Esophagus squamous epithelium (tissue), 5 donors: ENCODE data around the gene EPS15. TPM values are rescaled to one million over a fixed set of nuclear protein-coding genes. Genes with fewer than 3 reads are reported as not detected.
"Not testable (repeated sequence)": the region's sequence is repeated elsewhere in the genome, so short reads cannot be mapped to it uniquely, and the experiment has no call there.

ENCODE experiments used
- DNase-seq: peaks from one replicate; lab custom pipeline; 2025; lab: John Stamatoyannopoulos, UW
- H3K27ac ChIP-seq, 4 donors: fragments of 200-600 bp; sonication (generic); one replicate each; pipeline ENCODE4 v1.5.1; 2016 to 2019; ENCODE audit warnings: mild to moderate bottlenecking in 1 of 4
- H3K27me3 ChIP-seq, 4 donors: fragments of 200-600 bp; sonication (generic); 1 replicate in 3 of 4; 2 replicates in 1 of 4; pipeline versions ENCODE4 v1.5.1 to v1.6.0; 2017 to 2021; ENCODE audit warnings: antibody characterized with exemption in 1 of 4
- H3K36me3 ChIP-seq, 3 donors: fragments of 200-600 bp; sonication (generic); one replicate each; pipeline ENCODE4 v1.5.1; 2016 to 2019
- H3K4me1 ChIP-seq, 3 donors: fragments of 200-600 bp; sonication (generic); one replicate each; pipeline ENCODE4 v1.5.1; 2017 to 2019
- H3K4me3 ChIP-seq, 4 donors: fragments of 200-600 bp; sonication (generic); 1 replicate in 3 of 4; 2 replicates in 1 of 4; pipeline ENCODE4 v1.5.1; 2016 to 2019; ENCODE audit warnings: mild to moderate bottlenecking in 2 of 4, moderate library complexity in 1 of 4
- H3K9me3 ChIP-seq, 3 donors: fragments of 200-600 bp; sonication (generic); one replicate each; pipeline ENCODE4 v1.5.1; 2016 to 2019
- CTCF ChIP-seq, 6 experiments: fragments of 450-650 bp in 4 of 6; fragments of 200-600 bp in 2 of 6; sonication (generic) in 2 of 6; IDR thresholded peaks; one replicate each; pipeline ENCODE4 v1.5.1; 2016 to 2019; ENCODE audit warnings: antibody characterized with exemption in 6 of 6, mild to moderate bottlenecking in 4 of 6, moderate library complexity in 4 of 6
- POLR2A ChIP-seq, 4 donors: fragments of 450-650 bp; IDR thresholded peaks; one replicate each; pipeline ENCODE4 v1.6.1; 2017; ENCODE audit warnings: antibody characterized with exemption in 4 of 4, mild to moderate bottlenecking in 4 of 4, moderate library complexity in 3 of 4
- WGBS, 2 donors: methylation state at CpG; one replicate each; pipeline ENCODE4 v1.1.5; 2018; 5-methylcytosine and 5-hydroxymethylcytosine counted together
- intact Hi-C: fragments of 100-400 bp; cut with DNase I; formaldehyde crosslinking; loops from one replicate; pipeline ENCODE4 v1.15.0; 2022
- total RNA-seq, 4 donors: library from RNA; depleted of rRNA; stranded (reverse); fragments of >200 nt; gene quantifications; one replicate each; pipeline ENCODE4 v1.1.0, GENCODE V29; 2016
- donor health status: DM: yes; HTN: yes; CAD: no.

EPS15 gene
- total RNA-seq, 4 donors from 2014 or later = 24.8 to 86.8 (median 46.8) TPM

GRCh38 chr1:51416910-51417309 lies 102.2 kb downstream of the EPS15 start:
- intact Hi-C loops = no loop called here
- Histone ChIP-seq H3K27ac (no peak overlapping the region), H3K36me3 (peaks cover 0 to 58% (median 0%) of the 10 kb centered on the region in 3 donors), H3K27me3 (no peaks in the 10 kb centered on the region), H3K4me3 (no peak overlapping the region), H3K9me3 (no peaks in the 10 kb centered on the region), H3K4me1 (no peaks in the 10 kb centered on the region)
- DNase-seq = no peak
- TF ChIP-seq POLR2A (IDR thresholded peaks at IDR 0.05) = no peak

DNA sequence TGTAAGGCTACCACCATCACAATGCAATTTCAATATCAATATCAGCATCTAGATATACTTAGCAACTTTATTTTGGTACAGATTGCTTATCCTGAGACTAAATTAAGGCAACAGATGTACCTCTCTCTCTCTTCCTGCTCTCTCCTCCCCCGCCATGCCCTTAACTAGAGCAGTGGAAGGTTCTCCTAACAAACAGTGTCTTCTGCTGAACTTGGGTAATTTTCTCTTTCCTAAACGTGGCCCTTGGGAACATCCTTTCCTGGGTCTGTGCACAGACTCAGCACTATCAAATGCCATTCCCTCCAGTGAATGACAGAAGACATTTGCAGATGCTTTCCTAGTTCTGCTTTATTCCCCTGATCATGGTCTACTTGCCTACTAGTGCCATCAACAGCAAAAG lies 103.1 kb downstream of the EPS15 start:
- H3K4me3 ChIP-seq = no peak overlapping the region
- DNase-seq = no peak
- no peak for TF ChIP-seq POLR2A (IDR thresholded peaks at IDR 0.05)
- TF ChIP-seq CTCF (IDR thresholded peaks at IDR 0.05) = no peak
- no peaks in the 10 kb centered on the region for H3K27me3 ChIP-seq
- intact Hi-C loops = no loop called here
- no peaks in the 10 kb centered on the region for H3K4me1 ChIP-seq
- peaks cover 0 to 55% (median 0%) of the 10 kb centered on the region in 3 donors for H3K36me3 ChIP-seq
- H3K27ac ChIP-seq = no peak overlapping the region
- H3K9me3 ChIP-seq = no peaks in the 10 kb centered on the region
- WGBS, 2 donors = 72 to 79% methylated on average over 2 of the region's 2 CpGs

DNA sequence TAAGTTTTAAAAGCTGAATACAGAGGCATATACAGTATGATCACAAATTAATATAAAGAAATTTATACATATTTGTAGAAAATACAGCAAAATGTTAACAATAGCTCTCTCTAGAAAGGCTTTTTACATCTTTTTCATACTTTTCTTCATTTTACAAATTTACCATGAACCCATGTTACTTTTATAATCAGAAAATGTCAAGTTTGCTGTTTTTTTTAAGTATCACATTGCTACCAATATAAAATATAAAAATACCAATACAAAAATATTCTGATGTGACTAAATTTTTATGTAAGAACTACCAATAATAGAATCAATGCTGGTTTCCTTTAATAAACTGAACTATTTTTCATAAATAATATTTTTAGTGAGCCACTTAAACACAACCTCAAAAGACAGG lies 104.3 kb downstream of the EPS15 start:
- DNase-seq = no peak
- Histone ChIP-seq H3K36me3 (peaks cover 0 to 48% (median 0%) of the 10 kb centered on the region in 3 donors), H3K4me1 (no peaks in the 10 kb centered on the region), H3K27ac (no peak overlapping the region), H3K27me3 (no peaks in the 10 kb centered on the region), H3K9me3 (no peaks in the 10 kb centered on the region), H3K4me3 (no peak overlapping the region)
- TF ChIP-seq CTCF (IDR thresholded peaks at IDR 0.05) = no peak
- intact Hi-C loops = no loop called here

DNA sequence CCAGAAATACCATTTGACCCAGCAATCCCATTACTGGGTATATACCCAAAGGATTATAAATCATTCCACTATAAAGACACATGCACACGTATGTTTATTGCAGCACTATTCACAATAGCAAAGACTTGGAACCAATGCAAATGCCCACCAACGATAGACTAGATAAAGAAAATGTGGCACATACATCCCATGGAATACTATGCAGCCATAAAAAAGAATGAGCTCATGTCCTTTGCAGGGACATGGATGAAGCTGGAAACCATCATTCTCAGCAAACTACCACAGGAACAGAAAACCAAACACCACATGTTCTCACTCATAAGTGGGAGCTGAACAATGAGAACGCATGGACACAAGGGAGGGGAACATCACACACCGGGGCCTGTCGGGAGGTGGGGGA lies 107.2 kb downstream of the EPS15 start:
- 96 to 98% methylated on average over 5 of the region's 5 CpGs for WGBS, 2 donors
- H3K27ac ChIP-seq, intact Hi-C loops: not testable (repeated sequence)

GRCh38 chr1:51410568-51411460 lies 108.3 kb downstream of the EPS15 start:
- peaks cover 8 to 61% (median 21%) of the 10 kb centered on the region in 3 donors for H3K36me3 ChIP-seq
- no peak overlapping the region for H3K4me3 ChIP-seq
- no peak for DNase-seq
- no peak overlapping the region for H3K27ac ChIP-seq
- no peaks in the 10 kb centered on the region for H3K4me1 ChIP-seq
- TF ChIP-seq POLR2A (IDR thresholded peaks at IDR 0.05) (no peak), CTCF (IDR thresholded peaks at IDR 0.05) (no peak)
- WGBS, 2 donors = 77 to 90% methylated on average over 5 of the region's 5 CpGs
- H3K9me3 ChIP-seq = no peaks in the 10 kb centered on the region
- intact Hi-C loops = no loop called here
- H3K27me3 ChIP-seq = no peaks in the 10 kb centered on the region

More for the DNA sequence above, 107.2 kb downstream of the EPS15 start:
- H3K4me3 ChIP-seq, H3K4me1 ChIP-seq, DNase-seq, H3K9me3 ChIP-seq, H3K27me3 ChIP-seq: not testable (repeated sequence)
- H3K36me3 ChIP-seq = peaks cover 8 to 51% (median 21%) of the 10 kb centered on the region in 3 donors

GRCh38 chr1:51409755-51410541 lies 109.1 kb downstream of the EPS15 start:
- intact Hi-C loops, H3K27ac ChIP-seq, H3K9me3 ChIP-seq, H3K27me3 ChIP-seq, H3K4me1 ChIP-seq, H3K4me3 ChIP-seq, DNase-seq: not testable (repeated sequence)
- peaks cover 15 to 70% (median 29%) of the 10 kb centered on the region in 3 donors for H3K36me3 ChIP-seq
- WGBS, 2 donors = 93 to 94% methylated on average over 7 of the region's 7 CpGs
